Stimulated activated CD4-positive, alpha-beta T cell treated with anti-CD3 and anti-CD28 coated beads, Interleukin-12 subunit alpha, Interleukin-12 subunit beta, amount 100 ng/mL, for 4 hours (primary cell): ENCODE data around the gene APOL4.

ENCODE experiments used
- DNase-seq: peaks from one replicate; pipeline ENCODE4 v3.0.0-alpha.2; 2020

The APOL4 gene

DNA sequence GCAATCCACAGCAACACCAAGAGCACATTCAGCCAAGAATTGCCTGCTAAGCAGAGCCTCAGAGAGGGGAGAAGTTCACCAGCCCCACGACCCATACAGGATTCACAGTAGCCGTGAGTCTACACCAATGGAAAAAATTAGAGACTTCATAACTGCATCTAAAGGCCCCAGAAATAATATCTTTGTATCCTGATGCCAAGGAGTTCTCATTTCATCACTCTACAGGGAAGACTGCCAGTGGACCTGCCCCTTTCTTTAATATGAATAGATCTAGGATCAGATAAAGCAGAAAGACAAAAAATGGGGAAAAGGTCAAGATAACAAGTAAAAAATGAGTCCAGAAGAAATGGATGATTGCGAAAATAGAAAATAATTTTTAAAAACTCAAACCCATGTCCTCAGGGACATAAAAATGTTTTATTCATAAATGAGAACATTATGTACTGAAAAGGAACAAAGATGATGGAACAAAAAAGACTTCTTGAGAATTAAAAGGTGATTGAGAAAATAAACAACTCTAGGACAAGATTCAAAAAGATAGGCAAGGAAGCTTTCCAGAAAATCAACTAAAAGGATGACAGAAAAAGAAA lies 50.5 kb downstream of the APOL4 start:
- no peak for DNase-seq

DNA sequence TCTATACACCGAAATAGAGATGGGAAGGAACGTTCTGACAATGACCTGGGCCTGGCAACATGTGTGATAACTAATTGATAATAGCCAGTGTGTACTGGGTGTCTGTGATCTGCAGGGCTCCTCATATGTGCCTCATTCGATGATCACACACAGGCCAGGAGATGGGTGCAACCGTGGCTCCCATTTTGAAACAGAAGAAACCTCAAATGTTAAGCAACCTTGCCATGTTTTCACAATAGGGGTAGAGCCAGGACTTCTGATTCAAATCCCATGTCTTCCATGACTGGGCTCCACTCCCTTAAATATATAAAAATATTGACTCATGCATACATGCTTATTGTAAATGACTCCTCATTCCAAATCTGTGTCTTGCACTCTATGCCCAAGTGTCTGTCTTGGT lies 52.2 kb downstream of the APOL4 start:
- DNase-seq: no peak

DNA sequence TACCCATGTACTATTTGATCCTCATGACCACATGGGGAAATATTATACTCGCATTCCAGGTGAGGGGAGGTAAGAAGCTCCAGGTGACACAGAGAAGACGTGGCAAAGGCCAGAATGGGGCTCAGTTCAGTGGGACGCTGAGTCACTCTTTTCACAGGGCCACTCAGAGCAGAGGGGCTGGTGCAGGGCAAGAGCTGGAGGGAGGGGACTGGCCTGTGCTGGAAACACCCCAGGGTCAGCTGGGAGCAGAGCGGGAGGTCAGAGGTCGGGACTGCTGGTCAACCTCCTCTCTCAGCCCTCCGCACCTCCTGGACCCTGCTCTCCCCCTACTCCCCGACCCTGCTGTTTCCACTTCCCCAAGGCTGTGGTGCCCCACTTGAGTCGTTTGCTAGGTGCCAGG lies 53.2 kb downstream of the APOL4 start:
- DNase-seq: no peak

DNA sequence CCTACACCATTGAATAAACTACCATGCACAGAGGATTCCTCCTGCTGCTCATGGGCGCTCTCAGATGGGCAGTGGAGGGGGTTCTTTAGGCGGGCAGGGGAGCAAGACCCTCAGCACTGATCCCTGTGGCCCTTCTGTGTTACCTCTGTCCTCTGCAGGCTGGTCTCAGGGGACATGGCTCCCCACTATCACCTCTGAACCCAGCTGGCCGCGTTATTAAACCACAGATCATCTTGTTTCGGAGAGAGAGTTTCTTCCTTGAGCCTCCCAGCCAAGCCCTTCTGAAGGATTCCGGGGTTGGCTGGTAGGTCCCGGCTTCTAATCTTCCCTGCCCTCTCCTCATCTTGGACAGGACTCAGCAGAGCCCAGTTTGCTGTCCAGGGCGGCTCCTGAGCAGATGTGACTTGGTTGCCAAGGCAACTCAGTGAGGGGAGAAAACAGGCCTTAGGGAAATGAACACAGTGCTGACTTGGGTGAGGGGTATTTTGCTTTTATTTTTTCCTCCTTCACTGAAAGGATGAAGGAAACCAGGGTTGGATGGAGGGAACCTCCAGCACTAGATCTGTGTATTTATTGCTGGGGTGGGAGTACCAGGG lies 54.3 kb downstream of the APOL4 start:
- DNase-seq: no peak

DNA sequence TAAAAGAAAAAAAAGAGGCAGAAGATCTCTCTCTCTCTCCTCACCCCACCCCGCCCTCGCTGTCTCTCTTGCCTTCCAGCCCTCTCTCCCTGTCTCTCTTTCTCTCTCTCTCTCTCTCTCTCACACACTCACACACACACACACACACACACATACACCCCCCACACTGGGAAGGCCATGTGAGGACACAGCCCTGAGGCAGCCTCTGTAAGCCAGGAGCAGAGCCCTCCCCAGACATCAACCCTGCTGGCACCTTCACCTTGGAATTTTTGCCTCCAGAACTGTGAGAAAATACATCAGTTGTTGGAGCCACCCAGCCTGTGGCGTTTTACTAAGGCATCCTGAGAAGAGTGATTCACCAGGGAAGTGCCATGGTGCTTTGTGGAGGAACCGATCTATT lies 55.7 kb downstream of the APOL4 start:
- no peak for DNase-seq

DNA sequence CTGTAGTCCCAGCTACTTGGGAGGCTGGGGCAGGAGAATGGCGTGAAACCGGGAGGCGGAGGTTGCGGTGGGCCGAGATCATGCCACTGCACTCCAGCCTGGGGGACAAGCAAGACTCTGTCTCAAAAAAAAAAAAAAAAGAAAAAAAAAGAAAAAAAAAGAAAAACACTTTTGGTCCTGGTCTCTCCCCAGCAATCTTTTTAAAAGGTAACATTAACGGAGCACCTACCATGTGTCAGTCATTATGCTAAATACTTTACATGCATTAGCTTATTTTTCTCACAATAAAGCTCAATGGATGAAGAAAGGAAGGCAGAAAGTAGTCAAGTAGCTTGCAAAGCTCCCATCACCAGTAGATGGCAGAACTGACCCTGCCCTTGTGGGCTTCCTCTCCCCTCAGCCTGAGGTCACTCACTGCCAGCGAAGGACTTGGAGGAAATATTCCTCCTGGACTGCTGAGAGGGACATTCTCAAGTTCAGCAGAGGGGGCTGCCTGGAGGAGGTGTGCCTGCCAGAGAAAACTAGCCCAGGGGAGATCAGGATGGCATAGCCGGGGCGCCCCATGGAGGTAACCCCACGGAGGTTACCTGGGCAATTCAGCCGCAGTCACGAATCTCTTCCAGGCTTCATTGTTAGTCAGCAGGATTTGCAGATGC lies 56.6 kb downstream of the APOL4 start:
- DNase-seq: peak; percentile 15

DNA sequence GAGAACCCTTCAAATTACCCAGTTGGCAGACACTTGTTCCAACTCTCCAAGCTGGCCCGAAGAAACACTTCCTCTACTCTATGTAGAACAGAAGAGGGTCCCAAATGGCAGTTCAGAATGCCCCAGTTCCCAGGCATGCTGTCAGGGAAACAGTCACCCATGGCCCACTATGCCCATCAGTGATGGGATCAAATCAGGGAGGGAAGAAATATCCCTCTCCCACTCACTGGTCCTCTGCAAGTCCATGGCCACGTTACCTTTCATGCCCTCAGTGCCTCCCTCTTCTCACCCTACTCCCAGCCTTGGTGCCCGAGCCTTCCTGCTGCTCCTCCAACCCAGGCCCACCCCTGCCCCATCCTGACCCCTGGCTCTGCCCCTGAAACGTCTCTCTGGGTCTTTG lies 57.7 kb downstream of the APOL4 start:
- no peak for DNase-seq

DNA sequence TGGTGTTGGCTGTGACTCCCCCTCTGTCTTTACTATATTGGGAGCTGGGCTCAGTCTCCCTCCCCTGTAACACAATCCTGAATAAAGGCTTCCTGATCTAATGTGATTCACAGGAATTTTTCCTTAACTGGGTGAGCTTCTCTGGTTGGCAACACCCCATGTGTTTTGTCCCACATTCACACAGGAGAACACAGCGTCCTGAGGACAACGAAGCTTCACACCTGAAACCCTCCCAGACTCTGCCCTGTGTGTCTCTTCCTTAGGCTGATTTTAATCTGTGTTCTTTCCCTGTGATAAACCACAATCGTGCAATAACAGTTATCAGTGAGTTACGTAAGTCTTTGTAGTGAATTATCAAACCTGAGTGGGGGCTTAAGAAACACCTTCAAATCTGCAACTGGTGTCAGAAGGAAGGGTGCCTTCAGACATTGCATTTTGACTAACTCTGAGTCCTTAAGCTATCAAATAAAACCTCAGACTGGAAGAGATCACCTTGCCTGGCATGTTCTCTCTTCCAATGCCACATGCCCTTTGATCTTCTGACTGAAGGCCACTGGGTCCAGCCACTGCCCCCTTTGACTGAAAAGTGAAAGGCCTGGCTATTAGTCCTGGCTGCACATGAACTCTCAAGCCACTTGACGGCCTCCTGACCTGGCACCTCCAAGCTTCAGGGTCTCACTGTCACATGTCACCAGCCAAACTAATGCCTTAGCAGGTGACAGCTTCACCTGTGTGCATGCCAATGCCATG lies 58.4 kb downstream of the APOL4 start:
- no peak for DNase-seq

DNA sequence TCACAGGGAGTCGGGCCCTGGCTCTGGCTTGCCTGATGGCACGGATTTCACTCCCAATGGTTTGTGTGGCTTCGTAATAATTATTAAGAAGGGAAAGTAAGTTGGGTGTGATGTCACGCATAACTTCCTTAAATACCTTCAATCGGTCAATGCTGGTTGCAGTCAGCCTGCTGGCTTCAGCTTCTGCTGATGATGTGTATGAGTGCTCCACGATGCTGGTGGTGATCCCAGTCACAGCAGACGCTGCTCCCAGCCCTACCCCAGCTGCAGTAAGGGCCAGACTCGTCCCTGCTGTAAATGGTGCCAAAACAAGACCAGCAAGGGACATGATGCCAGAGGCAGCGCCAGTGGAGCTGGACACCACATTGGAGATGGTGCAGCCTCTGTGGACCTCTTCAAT lies 60.1 kb downstream of the APOL4 start:
- DNase-seq: no peak
